Mammary epithelial cell (primary cell): ENCODE results near the gene COX4I2.
"Not testable (repeated sequence)": the region's sequence is repeated elsewhere in the genome, so short reads cannot be mapped to it uniquely, and the experiment has no call there.

Experiments
- EZH2 ChIP-seq: IDR thresholded peaks from 2 replicates; pipeline ENCODE4 v1.6.1; 2012; ENCODE audit warnings: low read length, inconsistent platforms, borderline replicate concordance
- TF ChIP-seq, protein P1 (sequence below), 2 donors: IDR thresholded peaks in 1 of 2; conservative IDR thresholded peaks in 1 of 2; 2 replicates each; pipeline ENCODE4 v1.5.1; 2011 to 2012; ENCODE audit warnings: inconsistent platforms in 2 of 2, low read length in 2 of 2, mild to moderate bottlenecking in 2 of 2, control low read depth in 1 of 2, low read depth in 1 of 2; ENCODE audit not compliant: insufficient read depth in 1 of 2; ENCODE audit errors: extremely low read depth in 1 of 2

DNA sequence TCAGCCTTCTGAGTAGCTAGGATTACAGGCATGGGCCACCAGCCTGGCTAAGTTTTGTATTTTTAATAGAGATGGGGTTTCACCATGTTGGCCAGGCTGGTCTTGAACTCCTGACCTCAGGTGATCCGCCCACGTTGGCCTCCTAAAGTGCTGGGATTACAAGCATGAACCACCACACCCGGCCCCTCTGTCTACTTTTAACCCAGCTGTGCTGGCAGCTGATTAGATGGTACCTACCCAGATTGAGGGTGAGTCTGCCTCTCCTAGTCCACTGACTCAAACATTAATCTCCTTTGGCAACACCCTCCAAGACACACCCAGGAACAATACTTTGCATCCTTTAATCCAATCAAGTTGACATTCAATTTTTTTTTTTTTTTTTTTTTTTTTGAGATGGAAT, 10.4 kb downstream of the COX4I2 start:
- TF ChIP-seq, protein P1, sequence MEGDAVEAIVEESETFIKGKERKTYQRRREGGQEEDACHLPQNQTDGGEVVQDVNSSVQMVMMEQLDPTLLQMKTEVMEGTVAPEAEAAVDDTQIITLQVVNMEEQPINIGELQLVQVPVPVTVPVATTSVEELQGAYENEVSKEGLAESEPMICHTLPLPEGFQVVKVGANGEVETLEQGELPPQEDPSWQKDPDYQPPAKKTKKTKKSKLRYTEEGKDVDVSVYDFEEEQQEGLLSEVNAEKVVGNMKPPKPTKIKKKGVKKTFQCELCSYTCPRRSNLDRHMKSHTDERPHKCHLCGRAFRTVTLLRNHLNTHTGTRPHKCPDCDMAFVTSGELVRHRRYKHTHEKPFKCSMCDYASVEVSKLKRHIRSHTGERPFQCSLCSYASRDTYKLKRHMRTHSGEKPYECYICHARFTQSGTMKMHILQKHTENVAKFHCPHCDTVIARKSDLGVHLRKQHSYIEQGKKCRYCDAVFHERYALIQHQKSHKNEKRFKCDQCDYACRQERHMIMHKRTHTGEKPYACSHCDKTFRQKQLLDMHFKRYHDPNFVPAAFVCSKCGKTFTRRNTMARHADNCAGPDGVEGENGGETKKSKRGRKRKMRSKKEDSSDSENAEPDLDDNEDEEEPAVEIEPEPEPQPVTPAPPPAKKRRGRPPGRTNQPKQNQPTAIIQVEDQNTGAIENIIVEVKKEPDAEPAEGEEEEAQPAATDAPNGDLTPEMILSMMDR (conservative IDR thresholded peaks at IDR 0.05 in 1 of 2, IDR thresholded peaks at IDR 0.05 in 1 of 2; ENCODE audit: extremely low read depth in 1 of 2, insufficient read depth in 1 of 2, low read depth in 1 of 2, low read length in 2 of 2): not testable (repeated sequence)
- TF ChIP-seq EZH2: not testable (repeated sequence)
